K562 (cell line): ENCODE measurements around the gene ADAMTS2. TPM values are rescaled to one million over a fixed set of nuclear protein-coding genes. Genes with fewer than 3 reads are reported as not detected.

Source experiments
- ATAC-seq: fragments of 200-7000 bp; cut with Tn5 transposase; 3 replicates; pipeline ENCODE4 v1.9.1; 2020; ENCODE audit warnings: moderate library complexity
- BruUV-seq: library from RNA; stranded (reverse); fragments of 400-500 nt; replicated peaks from 2 replicates; lab custom pipeline; 2021; lab: Mats Ljungman, UMichigan
- CTCF ChIA-PET: fragments of 300-600 bp; formaldehyde crosslinking; extraction: SDS; loops from one replicate; lab custom pipeline; 2021; ENCODE audit warnings: low intra/inter-chr PET ratio; lab: Yijun Ruan, JAX
- POLR2A ChIA-PET: fragments of 300-600, 350-650 bp; sonication (Branson Sonifier 250); formaldehyde crosslinking; extraction: SDS; loops from one replicate; lab custom pipeline; 2021; ENCODE audit warnings: antibody characterized with exemption, inconsistent platforms; lab: Yijun Ruan, JAX
- DNase-seq, 4 experiments: peaks; one replicate each; pipeline versions ENCODE4 v3.0.0 to v3.0.0-alpha.2; 2011 to 2018; ENCODE audit warnings: low spot score in 3 of 4, mixed read lengths in 3 of 4; ENCODE audit errors: extremely low read depth in 1 of 4
- FAIRE-seq: peaks from 2 replicates; lab custom pipeline; 2011; peaks lifted over from hg19 to GRCh38; lab: Jason Lieb, UNC
- H2AFZ ChIP-seq: 2 replicates; pipeline ENCODE4 v1.6.0; 2011; ENCODE audit warnings: low read depth, low read length, control low read depth, inconsistent platforms
- H3K27ac ChIP-seq: fragments of 200-600 bp; 3 replicates; pipeline ENCODE4 v1.8.0; 2011; ENCODE audit warnings: low read depth, mild to moderate bottlenecking, control low read depth, inconsistent platforms, low read length, moderate library complexity, mixed read lengths; ENCODE audit errors: extremely low read depth
- H3K27me3 ChIP-seq, 2 experiments: fragments of 300-600 bp in 1 of 2; 2 replicates in 1 of 2; 3 replicates in 1 of 2; pipeline versions ENCODE4 v1.6.0 to v1.8.0; 2011; ENCODE audit warnings: inconsistent platforms in 2 of 2, low read length in 2 of 2, mild to moderate bottlenecking in 1 of 2, mixed read lengths in 1 of 2, moderate library complexity in 1 of 2; ENCODE audit not compliant: control insufficient read depth in 2 of 2, insufficient read depth in 2 of 2
- H3K36me3 ChIP-seq: fragments of 300-600 bp; 3 replicates; pipeline ENCODE4 v1.8.0; 2011; ENCODE audit warnings: mild to moderate bottlenecking, low read length, inconsistent platforms; ENCODE audit not compliant: control insufficient read depth, insufficient read depth
- H3K4me1 ChIP-seq, 2 experiments: fragments of 200-600 bp in 1 of 2; replicated peaks in 1 of 2; 2 replicates in 1 of 2; 3 replicates in 1 of 2; pipeline versions ENCODE4 v1.5.1 to v1.8.0; 2011; ENCODE audit warnings: inconsistent platforms in 2 of 2, low read length in 2 of 2, mild to moderate bottlenecking in 1 of 2, mixed read lengths in 1 of 2, moderate library complexity in 1 of 2; ENCODE audit not compliant: control insufficient read depth in 2 of 2, insufficient read depth in 2 of 2
- H3K4me2 ChIP-seq: 2 replicates; pipeline ENCODE4 v1.6.1; 2011; ENCODE audit warnings: low read length, control low read depth, inconsistent platforms, mixed read lengths; ENCODE audit not compliant: insufficient read depth
- H3K4me3 ChIP-seq: fragments of 200-600 bp; sonication (generic), shearing (Covaris generic); 2 replicates; pipeline ENCODE4 v1.5.1; 2016; ENCODE audit warnings: control low read depth, inconsistent platforms
- H3K79me2 ChIP-seq: fragments of 200-600 bp; 3 replicates; pipeline ENCODE4 v1.8.0; 2011; ENCODE audit warnings: low read length, inconsistent platforms; ENCODE audit not compliant: control insufficient read depth, insufficient read depth
- H3K9ac ChIP-seq, 2 experiments: 2 replicates each; pipeline versions ENCODE4 v1.6.0 to v1.6.1; 2011; ENCODE audit warnings: low read depth in 2 of 2, low read length in 2 of 2, control low read depth in 1 of 2, inconsistent platforms in 1 of 2, mild to moderate bottlenecking in 1 of 2, mixed read lengths in 1 of 2; ENCODE audit not compliant: insufficient read depth in 1 of 2
- H3K9me1 ChIP-seq: one replicate; pipeline ENCODE4 v1.6.0; 2011; ENCODE audit warnings: inconsistent platforms, mild to moderate bottlenecking, low read length, moderate library complexity; ENCODE audit not compliant: control insufficient read depth, insufficient read depth
- H3K9me3 ChIP-seq: replicated peaks from 2 replicates; pipeline ENCODE4 v1.5.1; 2011; ENCODE audit warnings: low read depth, low read length, inconsistent platforms; ENCODE audit not compliant: control insufficient read depth, insufficient read depth
- H4K20me1 ChIP-seq: replicated peaks from 2 replicates; pipeline ENCODE4 v1.6.1; 2011; ENCODE audit warnings: low read length, inconsistent platforms, mixed read lengths; ENCODE audit not compliant: control insufficient read depth, insufficient read depth
- CREB1 ChIP-seq, 2 experiments: sonication (generic) in 1 of 2; formaldehyde crosslinking in 1 of 2; IDR thresholded peaks; 2 replicates each; pipeline versions ENCODE4 v1.6.1 to v1.8.0; 2012 to 2022; ENCODE audit warnings: inconsistent platforms in 1 of 2, mild to moderate bottlenecking in 1 of 2, missing genetic modification reagents in 1 of 2, moderate library complexity in 1 of 2
- CREB5 ChIP-seq: fragments of 250-450 bp; sonication (Bioruptor Pico); IDR thresholded peaks from 2 replicates; pipeline ENCODE4 v1.5.0; 2020; ENCODE audit warnings: mild to moderate bottlenecking
- EGR1 ChIP-seq: fragments of 450-650 bp; conservative IDR thresholded peaks from 2 replicates; pipeline ENCODE4 v1.6.1; 2017; ENCODE audit warnings: mild to moderate bottlenecking
- FOXM1 ChIP-seq, 2 experiments: fragments of 450-650 bp in 1 of 2; sonication (generic) in 1 of 2; formaldehyde crosslinking in 1 of 2; IDR thresholded peaks; 2 replicates each; pipeline versions ENCODE4 v1.6.1 to v1.9.0; 2017 to 2022; ENCODE audit warnings: low read depth in 2 of 2, mild to moderate bottlenecking in 2 of 2, missing genetic modification reagents in 1 of 2, moderate library complexity in 1 of 2
- ILF3 ChIP-seq: fragments of 450-650 bp; IDR thresholded peaks from 2 replicates; pipeline ENCODE4 v1.6.1; 2018; ENCODE audit warnings: antibody characterized with exemption, mild to moderate bottlenecking, moderate library complexity, borderline replicate concordance
- L3MBTL2 ChIP-seq: fragments of 450-650 bp; IDR thresholded peaks from 2 replicates; pipeline ENCODE4 v1.6.1; 2016; ENCODE audit warnings: mild to moderate bottlenecking, moderate library complexity
- MTA3 ChIP-seq: fragments of 450-650 bp; formaldehyde crosslinking; IDR thresholded peaks from 2 replicates; pipeline ENCODE4 v1.6.1; 2017; ENCODE audit warnings: mild to moderate bottlenecking, borderline replicate concordance
- MYNN ChIP-seq, 2 experiments: sonication (generic); formaldehyde crosslinking in 1 of 2; IDR thresholded peaks; 2 replicates each; pipeline versions ENCODE4 v1.5.0 to v1.6.1; 2016 to 2020; ENCODE audit warnings: antibody characterized with exemption in 1 of 2, missing genetic modification reagents in 1 of 2
- NRF1 ChIP-seq, 2 experiments: fragments of 450-650 bp; IDR thresholded peaks in 1 of 2; conservative IDR thresholded peaks in 1 of 2; 2 replicates each; pipeline ENCODE4 v1.6.1; 2014; ENCODE audit warnings: mild to moderate bottlenecking in 2 of 2
- TAL1 ChIP-seq: fragments of 450-650 bp; IDR thresholded peaks from 2 replicates; pipeline ENCODE4 v1.6.1; 2016; ENCODE audit warnings: mild to moderate bottlenecking
- ZNF347 ChIP-seq: fragments of 450-650 bp; formaldehyde crosslinking; IDR thresholded peaks from 2 replicates; pipeline ENCODE4 v1.4.0; 2020; ENCODE audit warnings: low read depth, mild to moderate bottlenecking, moderate library complexity
- ZNF778 ChIP-seq: fragments of 450-650 bp; formaldehyde crosslinking; IDR thresholded peaks from 2 replicates; pipeline ENCODE4 v1.4.0; 2020; ENCODE audit warnings: mild to moderate bottlenecking, moderate library complexity
- ZNF830 ChIP-seq: fragments of 250-450 bp; sonication (Bioruptor Pico); IDR thresholded peaks from 2 replicates; pipeline ENCODE4 v1.5.0; 2021; ENCODE audit warnings: mild to moderate bottlenecking
- ZZZ3 ChIP-seq: fragments of 450-650 bp; IDR thresholded peaks from 2 replicates; pipeline ENCODE4 v1.6.1; 2016; ENCODE audit warnings: antibody characterized with exemption, mild to moderate bottlenecking, moderate library complexity
- WGBS: fragments of 100-300 bp; shearing (Covaris generic); methylation state at CpG from one replicate; pipeline ENCODE4 v1.1.6; 2016; ENCODE audit warnings: low coverage, mixed read lengths; ENCODE audit not compliant: insufficient coverage; ENCODE audit errors: missing lambda C conversion rate; 5-methylcytosine and 5-hydroxymethylcytosine counted together
- in situ Hi-C: fragments of 300-500 bp; cut with MboI; formaldehyde crosslinking; loops from 4 replicates; pipeline ENCODE4 v1.15.0; 2018; ENCODE audit warnings: inconsistent platforms, mixed read lengths
- intact Hi-C: fragments of 100-400 bp; cut with micrococcal nuclease; formaldehyde crosslinking; loops from 2 replicates; pipeline ENCODE4 v1.14.2; 2022
- polyA plus RNA-seq, 8 experiments: library from polyadenylated mRNA; depleted of rRNA in 4 of 8; stranded (reverse) in 5 of 8; unstranded in 3 of 8; fragments of >200 nt; fragmentation: Nextera tagmentation in 2 of 8; fragmentation: Illumina TruSeq in 1 of 8; extraction: Ambion mirVana in 2 of 8; extraction: Trizol in 1 of 8; gene quantifications; 2 replicates each; pipeline versions ENCODE4 v1.2.1 to v1.2.3, GENCODE V29; 2011 to 2014; ENCODE audit warnings: inconsistent platforms in 1 of 8, missing spikeins in 1 of 8
- total RNA-seq, 7 experiments: library from RNA; depleted of rRNA in 6 of 7; stranded (reverse); fragments of >200 nt in 6 of 7; fragmentation: Illumina TruSeq in 2 of 7; extraction: Trizol in 2 of 7; gene quantifications; 2 replicates each; pipeline versions ENCODE4 v1.2.1 to v1.2.3, GENCODE V29; 2011 to 2021; ENCODE audit warnings: low replicate concordance in 1 of 7
- TF ChIP-seq, protein P1 (sequence below), 2 experiments: IDR thresholded peaks; 2 replicates each; pipeline ENCODE4 v1.6.1; 2012; ENCODE audit warnings: improper control_type of control experiment in 2 of 2, low read depth in 2 of 2, low read length in 2 of 2, borderline replicate concordance in 1 of 2

ADAMTS2 gene
- total and polyA plus RNA-seq, 9 of the 15 experiments (the other 6 are each of a cell fraction or from before 2014, with no cell fraction given) = not detected

GRCh38 chr5:179262126-179262920 lies 82.9 kb downstream of the ADAMTS2 start:
- in situ Hi-C loops (no loop called here), intact Hi-C loops (no loop called here)
- no peaks in the 10 kb centered on the region for H3K9me1 ChIP-seq
- H3K9me3 ChIP-seq = no peaks in the 10 kb centered on the region
- TF ChIP-seq CREB1 (IDR thresholded peaks at IDR 0.05) (no peak), CREB1 (CRISPR knock-in tag; IDR thresholded peaks at IDR 0.05) (no peak), MTA3 (no peak), ZNF830 (CRISPR knock-in tag) (no peak), L3MBTL2 (no peak), EGR1 (no peak), ZNF778 (CRISPR knock-in tag) (no peak), NRF1 (conservative IDR thresholded peaks at IDR 0.05 in 1 of 2, IDR thresholded peaks at IDR 0.05 in 1 of 2) (no peak), FOXM1 (IDR thresholded peaks at IDR 0.05; ENCODE audit: low read depth) (no peak), FOXM1 (CRISPR knock-in tag; IDR thresholded peaks at IDR 0.05; ENCODE audit: low read depth) (no peak), ZNF347 (no peak), ZZZ3 (no peak), TAL1 (no peak), ILF3 (no peak), CREB5 (CRISPR knock-in tag) (no peak), MYNN (IDR thresholded peaks at IDR 0.05) (no peak), MYNN (CRISPR knock-in tag; IDR thresholded peaks at IDR 0.05) (no peak)
- TF ChIP-seq, protein P1, sequence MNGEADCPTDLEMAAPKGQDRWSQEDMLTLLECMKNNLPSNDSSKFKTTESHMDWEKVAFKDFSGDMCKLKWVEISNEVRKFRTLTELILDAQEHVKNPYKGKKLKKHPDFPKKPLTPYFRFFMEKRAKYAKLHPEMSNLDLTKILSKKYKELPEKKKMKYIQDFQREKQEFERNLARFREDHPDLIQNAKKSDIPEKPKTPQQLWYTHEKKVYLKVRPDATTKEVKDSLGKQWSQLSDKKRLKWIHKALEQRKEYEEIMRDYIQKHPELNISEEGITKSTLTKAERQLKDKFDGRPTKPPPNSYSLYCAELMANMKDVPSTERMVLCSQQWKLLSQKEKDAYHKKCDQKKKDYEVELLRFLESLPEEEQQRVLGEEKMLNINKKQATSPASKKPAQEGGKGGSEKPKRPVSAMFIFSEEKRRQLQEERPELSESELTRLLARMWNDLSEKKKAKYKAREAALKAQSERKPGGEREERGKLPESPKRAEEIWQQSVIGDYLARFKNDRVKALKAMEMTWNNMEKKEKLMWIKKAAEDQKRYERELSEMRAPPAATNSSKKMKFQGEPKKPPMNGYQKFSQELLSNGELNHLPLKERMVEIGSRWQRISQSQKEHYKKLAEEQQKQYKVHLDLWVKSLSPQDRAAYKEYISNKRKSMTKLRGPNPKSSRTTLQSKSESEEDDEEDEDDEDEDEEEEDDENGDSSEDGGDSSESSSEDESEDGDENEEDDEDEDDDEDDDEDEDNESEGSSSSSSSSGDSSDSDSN (IDR thresholded peaks at IDR 0.05; ENCODE audit: borderline replicate concordance in 1 of 2, low read depth in 2 of 2, low read length in 2 of 2) = no peak
- ChIA-PET POLR2A (no interaction called here), CTCF (no interaction called here)
- peaks cover 2 to 71% of the 10 kb centered on the region in 2 experiments; a peak in 4 of 5 replicates for H3K27me3 ChIP-seq
- no TSS peak for BruUV-seq
- H3K9ac ChIP-seq = no peak overlapping the region
- no peaks in the 10 kb centered on the region for H3K79me2 ChIP-seq
- no peak overlapping the region for H3K4me3 ChIP-seq
- DNase-seq (no peak), ATAC-seq (no peak), FAIRE-seq (no peak)
- H3K36me3 ChIP-seq = no peaks in the 10 kb centered on the region
- no peak overlapping the region for H3K27ac ChIP-seq
- no peak overlapping the region for H3K4me2 ChIP-seq
- no peak overlapping the region for H2AFZ ChIP-seq
- peaks cover 0 to 5% of the 10 kb centered on the region in 2 experiments; a peak in 1 of 5 replicates for H3K4me1 ChIP-seq
- 1% methylated on average over 30 of the region's 30 CpGs for WGBS
- H4K20me1 ChIP-seq = no peaks in the 10 kb centered on the region; the same call in 1 of the 2 replicates
